Peyer's patch (tissue), 4 donors: ENCODE measurements around the gene GALP. TPM values are rescaled to one million over a fixed set of nuclear protein-coding genes. Genes with fewer than 3 reads are reported as not detected.
A peak's percentile ranks its signal among the peaks of the same experiment; 100 is the strongest.

Experiments
- DNase-seq, 3 donors: peaks; one replicate each; pipeline ENCODE4 v3.0.0-alpha.2; 2017 to 2019
- H3K27ac ChIP-seq, 4 donors: fragments of 200-600 bp; sonication (generic); one replicate each; pipeline ENCODE4 v1.5.1; 2016 to 2019
- H3K27me3 ChIP-seq, 2 donors: fragments of 200-600 bp; sonication (generic); one replicate each; pipeline ENCODE4 v1.5.1; 2019
- H3K36me3 ChIP-seq, 3 donors: fragments of 200-600 bp; sonication (generic); one replicate each; pipeline ENCODE4 v1.5.1; 2016 to 2019
- H3K4me1 ChIP-seq, 4 donors: fragments of 200-600 bp; sonication (generic); one replicate each; pipeline ENCODE4 v1.5.1; 2016 to 2019
- H3K4me3 ChIP-seq, 4 donors: fragments of 200-600 bp; sonication (generic); 1 replicate in 3 of 4; 2 replicates in 1 of 4; pipeline ENCODE4 v1.5.1; 2016 to 2019; ENCODE audit warnings: mild to moderate bottlenecking in 1 of 4
- H3K9me3 ChIP-seq, 4 donors: fragments of 200-600 bp; sonication (generic); one replicate each; pipeline ENCODE4 v1.5.1; 2016 to 2019; ENCODE audit warnings: mild to moderate bottlenecking in 1 of 4
- CTCF ChIP-seq, 6 experiments: fragments of 450-650 bp in 4 of 6; fragments of 200-600 bp in 2 of 6; sonication (generic) in 1 of 6; IDR thresholded peaks; one replicate each; pipeline ENCODE4 v1.5.1; 2017 to 2019; ENCODE audit warnings: antibody characterized with exemption in 6 of 6, mild to moderate bottlenecking in 3 of 6, moderate library complexity in 1 of 6
- POLR2A ChIP-seq, 2 donors: fragments of 450-650 bp; IDR thresholded peaks; one replicate each; pipeline ENCODE4 v1.5.1; 2017; ENCODE audit warnings: antibody characterized with exemption in 2 of 2, mild to moderate bottlenecking in 2 of 2, moderate library complexity in 2 of 2
- total RNA-seq, 4 donors: library from RNA; depleted of rRNA; stranded (reverse); fragments of >200 nt; gene quantifications; one replicate each; pipeline ENCODE4 v1.1.0, GENCODE V29; 2016

The GALP gene
- total RNA-seq, 4 donors from 2014 or later = not detected

GRCh38 chr19:56141417-56141993, 34.3 kb upstream of the GALP start:
- peak overlapping the region; percentile 50 to 71 (median 62) for H3K4me3 ChIP-seq
- H3K4me1 ChIP-seq = peaks cover 0 to 23% (median 2%) of the 10 kb centered on the region in 4 donors
- peak in 1 of 3 donors; percentile 41 for DNase-seq
- peak overlapping the region; percentile 67 to 86 (median 83) for H3K27ac ChIP-seq
- no peaks in the 10 kb centered on the region for H3K36me3 ChIP-seq
- no peaks in the 10 kb centered on the region for H3K27me3 ChIP-seq
- H3K9me3 ChIP-seq = no peaks in the 10 kb centered on the region
- no peak for TF ChIP-seq POLR2A (IDR thresholded peaks at IDR 0.05)
- TF ChIP-seq CTCF (IDR thresholded peaks at IDR 0.05) = no peak

- Histone ChIP-seq H3K27me3 (no peaks in the 10 kb centered on the region), H3K27ac (peak overlapping the region; percentile 67 to 86 (median 83)), H3K36me3 (peaks cover 0 to 7% (median 0%) of the 10 kb centered on the region in 3 donors), H3K4me3 (peak overlapping the region in 3 of 4 donors; percentile 50 to 71 (median 69)), H3K4me1 (peaks cover 0 to 23% (median 2%) of the 10 kb centered on the region in 4 donors), H3K9me3 (no peaks in the 10 kb centered on the region)
- no peak for TF ChIP-seq CTCF (IDR thresholded peaks at IDR 0.05)
- peak in 1 of 2 donors; percentile 32 for TF ChIP-seq POLR2A (IDR thresholded peaks at IDR 0.05)
- DNase-seq = peak in 1 of 3 donors; percentile 68
Observed at GRCh38 chr19:56142087-56142787, 33.6 kb upstream of the GALP start.

- Histone ChIP-seq H3K27me3 (no peaks in the 10 kb centered on the region), H3K27ac (peak overlapping the region in 2 of 4 donors; percentile 84 to 86), H3K9me3 (no peaks in the 10 kb centered on the region), H3K4me1 (peaks cover 0 to 23% (median 2%) of the 10 kb centered on the region in 4 donors), H3K4me3 (peak overlapping the region in 1 of 4 donors; percentile 69), H3K36me3 (peaks cover 0 to 14% (median 0%) of the 10 kb centered on the region in 3 donors)
- no peak for TF ChIP-seq POLR2A (IDR thresholded peaks at IDR 0.05)
- TF ChIP-seq CTCF (IDR thresholded peaks at IDR 0.05) = no peak
- DNase-seq = no peak
Observed at GRCh38 chr19:56142897-56143434, 32.8 kb upstream of the GALP start.

GRCh38 chr19:56144376-56144775, 31.4 kb upstream of the GALP start:
- no peaks in the 10 kb centered on the region for H3K27me3 ChIP-seq
- peaks cover 0 to 24% (median 0%) of the 10 kb centered on the region in 3 donors for H3K36me3 ChIP-seq
- peaks cover 0 to 23% (median 2%) of the 10 kb centered on the region in 4 donors for H3K4me1 ChIP-seq
- no peak overlapping the region for H3K4me3 ChIP-seq
- no peak for TF ChIP-seq CTCF (IDR thresholded peaks at IDR 0.05)
- no peak for TF ChIP-seq POLR2A (IDR thresholded peaks at IDR 0.05)
- no peaks in the 10 kb centered on the region for H3K9me3 ChIP-seq
- no peak for DNase-seq
- no peak overlapping the region for H3K27ac ChIP-seq

GRCh38 chr19:56144831-56145230, 31.0 kb upstream of the GALP start:
- Histone ChIP-seq H3K27me3 (no peaks in the 10 kb centered on the region), H3K4me1 (peaks cover 0 to 22% (median 2%) of the 10 kb centered on the region in 4 donors), H3K36me3 (peaks cover 0 to 24% (median 0%) of the 10 kb centered on the region in 3 donors), H3K9me3 (no peaks in the 10 kb centered on the region), H3K27ac (no peak overlapping the region), H3K4me3 (no peak overlapping the region)
- no peak for DNase-seq
- TF ChIP-seq POLR2A (IDR thresholded peaks at IDR 0.05) (no peak), CTCF (IDR thresholded peaks at IDR 0.05) (no peak)
